Ammon's horn (tissue), 1 donor: ENCODE data around the gene HS3ST4.

Experiments
- DNase-seq: peaks from one replicate; pipeline ENCODE4 v3.0.0-alpha.2; 2016; ENCODE audit warnings: low spot score

Gene HS3ST4

DNA sequence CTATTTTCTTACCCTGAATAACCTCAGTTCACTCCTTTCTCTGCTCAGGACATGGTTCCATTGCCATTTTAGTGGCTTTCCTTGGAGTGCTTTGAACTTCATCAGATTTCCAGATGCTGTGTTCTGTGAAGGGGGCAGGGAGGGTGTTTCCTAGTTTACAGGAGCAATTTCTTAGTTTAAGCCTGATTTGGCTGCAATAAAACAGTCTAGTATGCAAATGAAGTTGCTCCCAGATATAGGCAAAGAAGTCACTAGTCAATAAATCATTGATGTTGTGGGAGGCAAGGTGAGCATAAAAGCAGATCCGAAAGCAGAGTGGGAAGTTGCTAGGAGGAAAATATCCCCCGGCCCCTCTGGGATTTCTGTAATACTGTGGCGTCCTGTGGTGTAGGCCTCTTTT, 202.3 kb downstream of the HS3ST4 start:
- no peak for DNase-seq

DNA sequence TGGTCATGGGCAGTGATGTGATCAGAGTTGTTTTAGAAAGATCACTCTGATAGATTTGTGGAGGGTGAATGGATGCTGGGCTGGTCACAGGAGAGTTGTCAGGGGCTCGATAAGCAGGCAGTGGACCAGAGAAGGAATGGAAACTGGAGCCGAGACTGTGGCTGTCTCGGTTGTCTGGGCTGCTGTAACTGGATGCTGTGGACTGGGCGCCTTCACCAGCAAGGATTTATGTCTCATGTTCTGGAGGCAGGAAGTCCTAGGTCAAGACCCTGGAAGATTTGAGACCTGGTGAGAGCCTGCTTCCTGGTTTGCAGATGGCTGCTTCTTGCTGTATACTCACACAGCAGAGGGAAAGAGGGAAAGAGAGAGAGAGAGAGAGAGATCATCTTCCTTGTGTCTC, 203.6 kb downstream of the HS3ST4 start:
- no peak for DNase-seq

GRCh38 chr16:25896411-25896810, 204.7 kb downstream of the HS3ST4 start:
- no peak for DNase-seq

DNA sequence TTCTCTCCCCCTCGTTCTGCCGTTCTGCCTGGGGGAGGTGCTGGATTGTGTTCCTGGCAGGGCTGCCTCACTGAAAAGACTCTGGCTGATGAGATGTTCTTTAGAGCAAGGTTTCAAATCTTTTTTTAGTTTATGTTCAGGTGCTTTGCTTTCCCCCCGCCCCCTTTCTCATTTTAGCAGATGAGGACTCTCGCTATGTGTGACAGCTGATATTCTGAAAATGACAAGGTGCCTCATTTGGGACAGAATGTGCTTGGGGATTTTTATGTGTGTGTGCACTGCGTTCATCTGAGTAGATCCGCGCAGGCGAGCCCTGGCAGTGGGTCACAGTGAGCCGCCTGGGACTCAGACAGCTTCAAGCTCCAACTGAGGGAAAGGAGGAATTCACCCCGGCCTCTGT, 205.9 kb downstream of the HS3ST4 start:
- DNase-seq: no peak

DNA sequence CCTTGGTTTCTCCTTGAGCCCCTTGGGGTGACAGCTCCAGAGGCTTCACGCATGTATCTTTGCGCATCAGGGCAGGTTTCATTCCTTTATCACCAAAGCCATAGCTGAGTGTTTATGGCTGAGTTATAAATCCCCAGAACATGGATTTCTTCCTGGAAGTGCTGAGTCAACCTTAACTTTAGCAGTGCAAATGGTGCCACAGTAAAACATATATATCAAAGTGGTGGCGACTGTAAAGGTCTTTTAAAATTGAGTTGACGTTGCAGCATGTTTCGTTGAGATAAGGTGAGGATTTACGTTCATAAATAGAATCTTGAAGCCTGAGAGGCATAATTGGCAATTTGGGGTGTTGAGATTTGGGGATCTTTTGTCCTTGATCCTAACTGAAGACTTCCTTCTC, 214.1 kb downstream of the HS3ST4 start:
- no peak for DNase-seq

- DNase-seq: no peak
These were observed 219.2 kb downstream of the HS3ST4 start for GRCh38 chr16:25910971-25911370.

GRCh38 chr16:25912321-25912720, 220.6 kb downstream of the HS3ST4 start:
- peak; percentile 22 for DNase-seq

DNA sequence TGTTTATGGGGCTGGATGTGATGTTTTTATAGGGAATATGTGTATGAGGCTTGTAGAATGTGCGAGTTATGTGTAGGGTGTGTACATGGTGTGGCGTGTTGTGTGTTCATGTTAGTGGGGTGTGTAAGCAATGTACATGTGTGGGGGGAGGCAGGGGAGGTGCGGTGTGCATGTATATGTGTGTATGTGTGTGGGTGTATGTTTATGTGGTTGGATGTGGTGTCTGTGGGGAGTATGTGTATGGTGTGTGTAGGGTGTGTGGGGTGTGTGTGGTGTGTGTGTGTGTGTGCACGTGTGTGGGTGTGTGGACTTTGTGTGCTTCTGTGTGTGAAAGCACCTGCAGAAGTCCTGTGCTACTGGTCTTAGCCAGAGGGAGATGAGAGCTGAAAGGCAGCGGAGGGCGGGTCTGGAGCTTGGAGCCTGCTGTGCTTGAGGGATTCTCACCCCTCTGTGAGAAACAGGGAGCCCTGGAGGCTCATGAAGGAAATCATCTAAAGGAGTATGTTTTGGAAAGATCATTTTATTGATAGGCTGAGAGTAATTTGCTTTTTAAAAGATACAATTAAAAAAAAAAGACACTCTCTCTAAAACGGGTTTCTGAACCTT, 222.7 kb downstream of the HS3ST4 start:
- no peak for DNase-seq

DNA sequence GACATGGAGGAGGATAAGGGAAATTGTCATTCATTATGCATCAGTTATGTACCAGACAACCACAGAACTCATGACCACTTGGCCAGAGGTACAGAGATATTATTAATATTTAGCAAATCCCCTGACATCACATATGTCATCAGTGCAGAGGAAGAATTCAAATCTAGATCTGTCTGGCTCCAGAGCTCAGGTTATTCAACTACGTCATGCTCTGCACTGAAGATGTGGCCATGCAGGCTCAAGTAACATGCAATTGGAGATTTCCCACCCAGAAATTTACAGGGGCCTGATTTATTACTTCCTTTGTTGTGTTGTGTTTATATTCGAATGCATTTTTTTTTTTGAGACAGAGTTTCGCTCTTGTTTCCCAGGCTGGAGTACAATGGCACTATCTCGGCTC, 224.3 kb downstream of the HS3ST4 start:
- DNase-seq: no peak

GRCh38 chr16:25922438-25922837, 230.7 kb downstream of the HS3ST4 start:
- no peak for DNase-seq

GRCh38 chr16:25925421-25925820, 233.7 kb downstream of the HS3ST4 start:
- DNase-seq: no peak

DNA sequence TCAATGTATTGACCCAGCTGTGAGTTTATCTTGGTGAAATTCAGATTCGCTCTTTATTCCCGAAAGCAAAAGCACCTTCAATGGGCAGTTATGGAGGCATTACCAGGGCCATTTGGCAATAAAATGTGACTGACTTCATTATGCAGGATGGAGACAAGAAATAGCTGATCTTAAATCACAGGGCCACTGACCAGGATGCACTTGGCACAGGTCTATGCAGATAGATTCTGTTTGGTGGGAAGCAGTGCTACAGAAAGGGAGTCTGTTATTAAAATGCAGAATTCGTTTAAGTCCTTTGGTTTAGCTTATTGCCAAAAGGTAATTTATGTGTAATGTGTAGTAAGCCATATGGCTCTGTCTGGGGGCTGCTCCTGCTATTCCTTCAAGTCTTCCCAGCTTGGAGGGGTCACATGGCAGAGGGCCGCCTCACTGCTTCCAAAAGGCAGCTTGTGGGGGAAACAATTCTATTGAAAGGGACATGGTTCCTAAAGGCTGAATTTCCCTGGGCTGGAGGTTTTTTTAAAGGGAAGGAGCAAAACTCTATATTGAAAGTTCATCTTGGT, 239.8 kb downstream of the HS3ST4 start:
- no peak for DNase-seq

- DNase-seq: no peak
These were observed 250.2 kb downstream of the HS3ST4 start for GRCh38 chr16:25941800-25942499.

GRCh38 chr16:25950586-25951281, 259.0 kb downstream of the HS3ST4 start:
- DNase-seq: no peak

- no peak for DNase-seq
These were observed 260.2 kb downstream of the HS3ST4 start for GRCh38 chr16:25951999-25952398.

GRCh38 chr16:25952983-25953382, 261.2 kb downstream of the HS3ST4 start:
- no peak for DNase-seq

DNA sequence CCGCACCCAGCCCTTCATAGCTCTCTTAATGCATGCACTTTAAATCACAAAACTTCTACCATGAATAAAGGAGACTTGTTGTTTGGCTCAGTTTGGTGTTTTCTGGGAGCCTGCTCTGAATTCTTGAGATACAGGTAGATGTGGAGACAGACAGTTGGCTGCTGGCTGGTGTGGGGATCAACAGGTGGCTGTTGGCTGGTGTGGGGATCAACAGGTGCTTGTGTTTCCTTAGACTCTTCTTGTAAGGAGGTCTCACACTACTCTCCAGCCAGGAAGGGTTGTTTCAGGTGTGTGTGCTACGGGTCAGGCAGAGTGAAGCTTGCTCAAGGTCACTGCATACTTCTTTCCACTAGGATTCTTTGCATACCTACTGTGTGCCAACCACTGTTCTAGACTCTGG, 265.9 kb downstream of the HS3ST4 start:
- DNase-seq: no peak

DNA sequence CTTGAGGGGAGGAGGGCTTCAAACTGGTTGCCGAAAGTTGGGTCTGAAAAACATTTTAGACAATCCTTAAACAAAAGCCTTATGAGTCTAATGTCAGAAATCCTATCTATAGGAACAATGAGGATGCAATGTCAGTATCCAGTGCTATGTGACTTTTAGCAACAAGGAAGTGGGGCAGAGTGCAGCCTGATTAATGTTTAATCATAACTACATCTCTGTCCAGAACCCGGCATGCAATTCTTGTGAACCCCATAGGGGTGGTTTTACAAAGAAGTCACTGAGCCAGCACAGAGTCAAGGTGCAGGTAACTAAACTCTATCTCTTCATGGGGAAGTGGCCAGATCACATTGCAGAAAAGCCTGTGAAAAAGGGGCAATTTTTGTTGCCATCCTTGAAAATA, 267.5 kb downstream of the HS3ST4 start:
- no peak for DNase-seq

- peak; percentile 7 for DNase-seq
These were observed 274.7 kb downstream of the HS3ST4 start for GRCh38 chr16:25966172-25967097.

DNA sequence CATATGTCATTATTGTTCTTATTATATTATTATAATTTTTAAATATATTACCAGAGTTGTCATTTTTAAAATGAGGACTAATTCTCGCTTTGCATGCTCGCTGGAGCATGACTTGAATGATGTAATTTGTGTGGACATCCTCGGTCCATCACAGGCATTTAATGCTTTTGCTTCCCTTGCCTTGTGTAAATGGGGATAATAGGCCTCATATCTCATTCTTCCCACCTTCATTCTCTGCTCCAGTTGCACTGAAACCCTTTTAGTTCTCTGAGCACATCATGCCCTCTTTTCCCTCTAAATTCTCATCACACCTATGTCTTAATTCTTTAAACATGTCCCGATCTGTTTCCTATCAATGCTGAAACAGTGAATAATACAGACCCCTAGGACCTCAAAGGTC, 285.4 kb downstream of the HS3ST4 start:
- no peak for DNase-seq

DNA sequence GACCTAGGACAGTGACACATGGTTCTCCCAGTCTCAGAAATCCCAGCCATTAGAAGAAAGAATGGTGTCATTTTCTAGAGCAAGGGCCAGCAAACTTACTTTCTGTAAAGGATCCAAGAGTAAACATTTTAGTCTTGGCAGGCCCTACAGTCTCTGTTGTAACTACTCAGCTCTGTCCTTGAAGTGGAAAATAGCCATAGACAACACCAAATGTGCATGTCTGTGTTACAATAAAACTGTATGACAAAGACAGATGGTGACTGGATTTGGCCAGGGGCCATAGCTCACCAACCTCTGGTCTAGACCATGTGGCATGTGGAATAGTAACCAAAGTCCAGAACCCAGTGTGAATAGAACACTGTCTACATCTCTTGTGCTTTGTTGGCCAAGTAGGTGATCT, 286.5 kb downstream of the HS3ST4 start:
- peak; percentile 2 for DNase-seq

- DNase-seq: no peak
These were observed 296.3 kb downstream of the HS3ST4 start for GRCh38 chr16:25988084-25988483.
